HEK293T (cell line): ENCODE results near the gene UQCRC2.
"Not testable (repeated sequence)": the region's sequence is repeated elsewhere in the genome, so short reads cannot be mapped to it uniquely, and the experiment has no call there.

Experiments used
- CTCF ChIA-PET: fragments of 350-600 bp; formaldehyde crosslinking; extraction: SDS; loops from one replicate; lab custom pipeline; 2021; ENCODE audit warnings: antibody characterized with exemption, inconsistent platforms; lab: Yijun Ruan, JAX
- POLR2A ChIA-PET: fragments of 350-600 bp; formaldehyde crosslinking; extraction: SDS; loops from one replicate; lab custom pipeline; 2020; ENCODE audit warnings: antibody characterized with exemption, inconsistent platforms; lab: Yijun Ruan, JAX
- DNase-seq: peaks from one replicate; pipeline ENCODE4 v3.0.0; 2012; ENCODE audit warnings: mixed read lengths; ENCODE audit errors: extremely low spot score
- ARNT ChIP-seq: fragments of 450-650 bp; IDR thresholded peaks from 2 replicates; pipeline ENCODE4 v1.6.1; 2017; ENCODE audit warnings: mild to moderate bottlenecking
- BHLHE40 ChIP-seq: fragments of 450-650 bp; IDR thresholded peaks from 2 replicates; pipeline ENCODE4 v1.6.1; 2016; ENCODE audit warnings: mild to moderate bottlenecking, moderate library complexity, borderline replicate concordance
- CTBP1 ChIP-seq: fragments of 450-650 bp; IDR thresholded peaks from 2 replicates; pipeline ENCODE4 v1.6.1; 2016; ENCODE audit warnings: borderline replicate concordance
- ELF4 ChIP-seq: fragments of 450-650 bp; IDR thresholded peaks from 2 replicates; pipeline ENCODE4 v1.6.1; 2017; ENCODE audit warnings: antibody characterized with exemption
- FOXA1 ChIP-seq: fragments of 450-650 bp; IDR thresholded peaks from 2 replicates; pipeline ENCODE4 v1.6.1; 2016; ENCODE audit warnings: mild to moderate bottlenecking
- FOXK2 ChIP-seq: fragments of 450-650 bp; IDR thresholded peaks from 2 replicates; pipeline ENCODE4 v1.6.1; 2016; ENCODE audit warnings: mild to moderate bottlenecking
- FOXM1 ChIP-seq: fragments of 450-650 bp; IDR thresholded peaks from 2 replicates; pipeline ENCODE4 v1.6.1; 2017; ENCODE audit warnings: mild to moderate bottlenecking, borderline replicate concordance
- HDGF ChIP-seq: fragments of 450-650 bp; IDR thresholded peaks from 2 replicates; pipeline ENCODE4 v1.6.1; 2017; ENCODE audit warnings: antibody characterized with exemption, borderline replicate concordance
- L3MBTL2 ChIP-seq: fragments of 450-650 bp; conservative IDR thresholded peaks from 2 replicates; pipeline ENCODE4 v1.6.1; 2016; ENCODE audit warnings: mild to moderate bottlenecking
- LEF1 ChIP-seq: fragments of 450-650 bp; IDR thresholded peaks from 2 replicates; pipeline ENCODE4 v1.6.1; 2017; ENCODE audit warnings: mild to moderate bottlenecking, borderline replicate concordance
- NFRKB ChIP-seq: fragments of 450-650 bp; IDR thresholded peaks from 2 replicates; pipeline ENCODE4 v1.6.1; 2016; ENCODE audit warnings: mild to moderate bottlenecking, moderate library complexity
- PKNOX1 ChIP-seq: fragments of 450-650 bp; IDR thresholded peaks from 2 replicates; pipeline ENCODE4 v1.6.1; 2016
- SP1 ChIP-seq: fragments of 450-650 bp; IDR thresholded peaks from 2 replicates; pipeline ENCODE4 v1.6.1; 2017
- SUZ12 ChIP-seq: fragments of 450-650 bp; IDR thresholded peaks from 2 replicates; pipeline ENCODE4 v1.6.1; 2016; ENCODE audit warnings: mild to moderate bottlenecking
- TARDBP ChIP-seq: fragments of 450-650 bp; IDR thresholded peaks from 2 replicates; pipeline ENCODE4 v1.6.1; 2016
- ZNF384 ChIP-seq: fragments of 450-650 bp; IDR thresholded peaks from 2 replicates; pipeline ENCODE4 v1.6.1; 2016

Gene UQCRC2

DNA sequence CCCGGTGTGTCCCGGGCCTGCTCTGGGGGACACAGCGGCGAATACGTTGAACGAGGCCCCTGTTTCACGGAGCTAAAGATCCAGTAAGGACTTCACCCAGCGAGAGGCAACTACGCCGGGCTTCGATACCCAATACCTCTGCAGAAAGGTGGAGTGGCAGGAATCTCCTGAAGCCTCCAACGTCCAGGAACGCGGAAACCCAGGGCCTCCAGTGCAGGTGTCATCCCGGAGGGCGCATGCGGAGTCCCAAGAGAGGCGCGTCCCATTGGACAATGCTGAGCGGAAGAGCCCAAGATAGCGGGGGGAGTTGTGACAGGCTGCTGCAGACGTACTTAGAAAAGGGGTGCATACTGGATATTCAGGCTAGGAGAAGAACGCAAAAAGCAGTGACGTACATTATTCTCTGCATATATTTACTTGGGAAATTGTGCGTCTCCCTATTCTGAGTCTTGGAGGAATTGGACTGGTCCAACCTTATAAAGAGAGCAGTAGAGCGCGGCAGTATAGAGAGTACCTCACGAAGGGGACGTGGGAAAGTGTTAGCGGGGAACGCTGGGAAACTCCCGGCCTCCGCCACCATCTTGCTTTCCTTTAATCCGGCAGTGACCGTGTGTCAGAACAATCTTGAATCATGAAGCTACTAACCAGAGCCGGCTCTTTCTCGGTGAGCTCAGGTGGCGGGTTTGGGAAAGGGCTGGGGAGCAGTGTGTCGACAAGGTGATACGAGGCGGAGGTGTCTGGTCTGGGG lies at the start of gene UQCRC2:
Gene UQCRC2, plus strand, starts transcription at position 569 of the 748 bp plus-strand sequence. Its CDS starts 63 bp downstream, at position 632.
- TF ChIP-seq ARNT (0 out of 2 replicates have a peak, but pooled peaks have one; percentile 19), CTBP1 (no peak), BHLHE40 (peak; percentile 95), ELF4 (peak; percentile 42), SP1 (no peak), PKNOX1 (peak; percentile 50; the same call in 1 of the 2 replicates), TARDBP (no peak), HDGF (no peak), FOXM1 (0 out of 2 replicates have a peak, but pooled peaks have one; percentile 48), ZNF384 (no peak), L3MBTL2 (peak; percentile 94), FOXA1 (no peak), LEF1 (no peak), FOXK2 (no peak), SUZ12 (no peak), NFRKB (peak; percentile 84)
- peak; percentile 91 for DNase-seq
- CTCF ChIA-PET = no interaction called here
- POLR2A ChIA-PET = interaction anchor here (1.0 to 2.5 kb wide), 3 partner anchors 17 to 238 kb away, joined by 4 to 10 read pairs (median 4); no protein-coding TSS in a partner anchor

DNA sequence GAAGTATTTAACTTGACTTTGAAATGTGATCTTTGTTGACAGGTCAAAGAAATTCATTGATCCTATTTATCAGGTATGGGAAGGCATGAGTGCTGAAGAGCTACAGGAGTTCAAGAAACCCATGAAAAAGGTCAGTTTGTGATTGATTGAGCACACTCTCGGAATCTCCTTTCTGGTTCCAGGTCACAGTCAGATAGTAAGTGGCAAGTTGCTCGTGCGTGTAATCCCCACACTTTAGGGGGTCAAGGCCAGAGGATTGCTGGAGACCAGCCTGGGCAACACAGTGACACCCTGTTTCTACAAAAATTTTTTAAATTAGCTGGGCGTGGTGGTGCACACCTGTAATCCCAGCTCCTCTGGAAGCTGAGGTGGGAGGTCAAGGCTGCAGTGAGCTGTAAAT lies 20.5 kb upstream of the UQCRC2 start:
- CTCF ChIA-PET, POLR2A ChIA-PET, DNase-seq: not testable (repeated sequence)

- CTCF ChIA-PET, POLR2A ChIA-PET, DNase-seq: not testable (repeated sequence)
Observed at GRCh38 chr16:21933316-21933715, 19.8 kb upstream of the UQCRC2 start.

DNA sequence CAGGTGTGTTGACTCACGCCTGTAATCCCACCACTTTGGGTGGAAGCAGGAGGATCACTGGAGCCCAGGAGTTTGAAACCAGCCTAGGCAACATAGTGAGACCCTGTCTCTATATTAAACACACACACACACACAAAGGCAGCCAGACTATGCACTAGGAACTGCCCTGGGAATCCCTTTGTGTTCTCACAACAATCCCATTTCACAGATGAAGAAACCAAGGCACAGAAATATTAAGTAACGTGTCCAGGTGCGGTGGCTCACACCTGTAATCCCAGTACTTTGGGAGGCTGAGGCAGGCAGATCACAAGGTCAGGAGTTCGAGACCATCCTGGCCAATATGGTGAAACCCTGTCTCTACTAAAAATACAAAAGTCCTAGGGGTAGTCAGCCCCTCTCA lies 19.4 kb upstream of the UQCRC2 start:
- DNase-seq, POLR2A ChIA-PET, CTCF ChIA-PET: not testable (repeated sequence)

GRCh38 chr16:21936216-21936615 lies 16.9 kb upstream of the UQCRC2 start:
- POLR2A ChIA-PET, CTCF ChIA-PET, DNase-seq: not testable (repeated sequence)

- ChIA-PET POLR2A (no interaction called here), CTCF (no interaction called here)
- no peak for TF ChIP-seq FOXM1
- no peak for DNase-seq
Observed at GRCh38 chr16:21937336-21937829, 15.8 kb upstream of the UQCRC2 start.

GRCh38 chr16:21940570-21940969 lies 12.6 kb upstream of the UQCRC2 start:
- CTCF ChIA-PET = interaction anchor here (1.2 kb wide), 1 partner anchor 232 kb away, joined by 4 read pairs; no protein-coding TSS in a partner anchor

DNA sequence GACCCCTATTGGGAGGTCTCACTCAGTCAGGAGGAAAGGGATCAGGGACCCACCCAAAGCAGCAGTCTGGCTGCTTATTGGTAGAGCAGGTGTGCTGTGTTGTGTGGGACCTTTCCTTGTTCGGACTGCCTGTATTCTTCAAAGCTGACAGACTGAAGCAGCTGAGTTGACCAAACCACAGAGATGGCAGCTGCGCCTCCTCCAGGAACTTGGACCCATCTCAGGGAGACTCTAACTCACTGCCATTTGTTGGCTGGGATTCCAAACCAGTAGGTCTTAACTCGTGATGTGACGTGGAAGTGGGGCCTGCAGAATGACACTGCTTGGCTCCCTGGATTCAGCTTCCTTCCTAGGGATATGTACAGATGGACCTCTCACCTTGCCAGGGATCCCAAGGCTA lies 9.6 kb upstream of the UQCRC2 start:
- CTCF ChIA-PET = no interaction called here

More at GRCh38 chr16:21940570-21940969, 12.6 kb upstream of the UQCRC2 start:
- no peak for DNase-seq
- POLR2A ChIA-PET = no interaction called here
- TF ChIP-seq FOXM1 = no peak
- TF ChIP-seq L3MBTL2 = no peak
- no peak for TF ChIP-seq ARNT
- no peak for TF ChIP-seq NFRKB
- TF ChIP-seq SP1 = no peak
- TF ChIP-seq FOXK2 = no peak
- no peak for TF ChIP-seq FOXA1
- no peak for TF ChIP-seq BHLHE40
- TF ChIP-seq TARDBP = no peak

More for the DNA sequence above, 9.6 kb upstream of the UQCRC2 start:
- DNase-seq = no peak
- TF ChIP-seq TARDBP = no peak
- TF ChIP-seq CTBP1 = no peak
- no peak for TF ChIP-seq PKNOX1
- no peak for TF ChIP-seq FOXK2
- TF ChIP-seq ELF4 = no peak
- TF ChIP-seq LEF1 = no peak
- no peak for TF ChIP-seq BHLHE40
- no peak for TF ChIP-seq SP1
- no peak for TF ChIP-seq HDGF
- TF ChIP-seq ZNF384 = no peak
- no peak for TF ChIP-seq ARNT
- no peak for TF ChIP-seq NFRKB
- TF ChIP-seq L3MBTL2 = no peak
- TF ChIP-seq FOXA1 = no peak
- POLR2A ChIA-PET = interaction anchor here (1.0 kb wide), 1 partner anchor 124 kb away, joined by 3 read pairs; no protein-coding TSS in a partner anchor
